Activated CD8-positive, alpha-beta T cell treated with anti-CD3 and anti-CD28 coated beads for 36 hours (primary cell): ENCODE data around the gene TGFB2. TPM values are rescaled to one million over a fixed set of nuclear protein-coding genes. Genes with fewer than 3 reads are reported as not detected.

ENCODE experiments used
- ATAC-seq: fragments of 200-7000 bp; cut with Tn5 transposase; one replicate; pipeline ENCODE4 v1.10.0; 2021; ENCODE audit warnings: mild to moderate bottlenecking, moderate library complexity
- CTCF ChIA-PET: fragments of 350-600 bp; sonication (Branson Sonifier 250); formaldehyde crosslinking; loops from one replicate; lab custom pipeline; 2021; ENCODE audit warnings: antibody characterized with exemption; lab: Charles Lee
- POLR2A ChIA-PET: fragments of 350-600 bp; sonication (Branson Sonifier 250); formaldehyde crosslinking; loops from one replicate; lab custom pipeline; 2021; ENCODE audit warnings: antibody characterized with exemption; lab: Charles Lee
- DNase-seq: peaks from one replicate; pipeline ENCODE4 v3.0.0-alpha.2; 2020
- H3K27ac Mint-ChIP-seq: one replicate; pipeline ENCODE4 v1.8.0; 2021; ENCODE audit warnings: mild to moderate bottlenecking, mixed read lengths
- H3K27me3 Mint-ChIP-seq: one replicate; pipeline ENCODE4 v1.8.0; 2021; ENCODE audit warnings: mixed read lengths
- H3K36me3 Mint-ChIP-seq: one replicate; pipeline ENCODE4 v1.8.0; 2021; ENCODE audit warnings: low read depth, mixed read lengths
- H3K4me1 Mint-ChIP-seq: one replicate; pipeline ENCODE4 v1.8.0; 2021; ENCODE audit warnings: low read depth, mixed read lengths
- H3K4me3 Mint-ChIP-seq: one replicate; pipeline ENCODE4 v1.8.0; 2021; ENCODE audit warnings: mild to moderate bottlenecking, moderate library complexity, mixed read lengths
- H3K9me3 Mint-ChIP-seq: one replicate; pipeline ENCODE4 v1.8.0; 2021; ENCODE audit warnings: mixed read lengths
- CTCF ChIP-seq: fragments of 200-600 bp; IDR thresholded peaks from one replicate; pipeline ENCODE4 v1.8.0; 2022; ENCODE audit warnings: antibody characterized with exemption, mild to moderate bottlenecking
- intact Hi-C: fragments of 100-400 bp; cut with micrococcal nuclease; formaldehyde crosslinking; loops from one replicate; pipeline ENCODE4 v1.10.0; 2022
- total RNA-seq, 2 experiments: library from RNA; stranded (reverse); gene quantifications; one replicate each; pipeline ENCODE4 v1.2.3, GENCODE V29; 2021

Gene TGFB2
- total RNA-seq, 2 experiments from 2014 or later, result not detected

DNA sequence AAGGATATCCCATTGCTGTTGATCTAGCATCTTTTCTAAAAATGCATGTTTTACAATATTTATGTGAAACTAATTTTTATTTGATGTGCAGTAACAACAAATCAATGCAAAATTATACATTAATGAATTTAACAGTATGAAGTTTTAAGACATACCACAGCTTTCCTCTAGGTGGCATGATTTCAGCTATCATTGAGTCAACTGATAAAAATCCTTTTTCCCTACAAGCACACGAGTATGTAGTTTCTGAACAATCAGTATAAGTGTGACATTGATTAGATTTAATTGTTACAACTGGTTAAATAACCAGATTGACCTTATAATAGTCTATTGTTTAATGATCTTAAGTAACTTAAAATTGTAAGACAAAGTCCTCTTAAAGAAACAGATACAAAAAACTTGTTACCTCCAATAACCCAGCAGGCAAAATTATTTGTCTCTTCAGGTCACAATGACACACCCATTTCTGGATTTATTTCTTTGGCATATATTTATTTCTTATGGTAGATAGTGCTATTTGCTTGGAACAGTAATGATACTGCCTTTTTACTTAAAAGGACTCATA lies 5.8 kb upstream of the TGFB2 start:
- ATAC-seq (no peak), DNase-seq (no peak)
- Mint-ChIP-seq H3K4me1 (no peaks in the 10 kb centered on the region), H3K36me3 (peaks cover 13% of the 10 kb centered on the region), H3K27me3 (peaks cover 8% of the 10 kb centered on the region), H3K4me3 (no peak overlapping the region), H3K27ac (no peak overlapping the region), H3K9me3 (no peaks in the 10 kb centered on the region)
- CTCF ChIA-PET, result interaction anchor here (0.7 to 2.1 kb wide), 11 partner anchors 9 to 204 kb away, joined by 3 to 10 read pairs (median 4); no protein-coding TSS in a partner anchor
- POLR2A ChIA-PET, result no interaction called here
- intact Hi-C loops, result loop anchor here (1.0 kb wide), 1 partner anchor 182 kb away; no protein-coding TSS in a partner anchor
- TF ChIP-seq CTCF, result peak; percentile 74

- ATAC-seq (no peak), DNase-seq (no peak)
- Mint-ChIP-seq H3K27me3 (peaks cover 12% of the 10 kb centered on the region), H3K4me1 (peaks cover 4% of the 10 kb centered on the region), H3K27ac (no peak overlapping the region), H3K9me3 (no peaks in the 10 kb centered on the region), H3K36me3 (peaks cover 11% of the 10 kb centered on the region), H3K4me3 (no peak overlapping the region)
- POLR2A ChIA-PET, result no interaction called here
- CTCF ChIA-PET, result interaction anchor here (1.0 kb wide), 1 partner anchor 43 kb away, joined by 3 read pairs; no protein-coding TSS in a partner anchor
- no peak for TF ChIP-seq CTCF
- intact Hi-C loops, result no loop called here
Observed at GRCh38 chr1:218341325-218341724, 3.8 kb upstream of the TGFB2 start.

GRCh38 chr1:218342091-218342490 lies 3.0 kb upstream of the TGFB2 start:
- Mint-ChIP-seq H3K4me3 (no peak overlapping the region), H3K4me1 (peaks cover 12% of the 10 kb centered on the region), H3K9me3 (no peaks in the 10 kb centered on the region), H3K27ac (no peak overlapping the region), H3K27me3 (peaks cover 20% of the 10 kb centered on the region), H3K36me3 (peaks cover 11% of the 10 kb centered on the region)
- ChIA-PET POLR2A (no interaction called here), CTCF (no interaction called here)
- intact Hi-C loops, result no loop called here
- no peak for ATAC-seq
- no peak for TF ChIP-seq CTCF
- no peak for DNase-seq

DNA sequence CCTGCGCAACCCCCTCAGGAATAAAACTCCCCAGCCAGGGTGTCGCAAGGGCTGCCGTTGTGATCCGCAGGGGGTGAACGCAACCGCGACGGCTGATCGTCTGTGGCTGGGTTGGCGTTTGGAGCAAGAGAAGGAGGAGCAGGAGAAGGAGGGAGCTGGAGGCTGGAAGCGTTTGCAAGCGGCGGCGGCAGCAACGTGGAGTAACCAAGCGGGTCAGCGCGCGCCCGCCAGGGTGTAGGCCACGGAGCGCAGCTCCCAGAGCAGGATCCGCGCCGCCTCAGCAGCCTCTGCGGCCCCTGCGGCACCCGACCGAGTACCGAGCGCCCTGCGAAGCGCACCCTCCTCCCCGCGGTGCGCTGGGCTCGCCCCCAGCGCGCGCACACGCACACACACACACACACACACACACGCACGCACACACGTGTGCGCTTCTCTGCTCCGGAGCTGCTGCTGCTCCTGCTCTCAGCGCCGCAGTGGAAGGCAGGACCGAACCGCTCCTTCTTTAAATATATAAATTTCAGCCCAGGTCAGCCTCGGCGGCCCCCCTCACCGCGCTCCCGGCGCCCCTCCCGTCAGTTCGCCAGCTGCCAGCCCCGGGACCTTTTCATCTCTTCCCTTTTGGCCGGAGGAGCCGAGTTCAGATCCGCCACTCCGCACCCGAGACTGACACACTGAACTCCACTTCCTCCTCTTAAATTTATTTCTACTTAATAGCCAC lies 696 bp downstream of the TGFB2 start:
- no peaks in the 10 kb centered on the region for H3K9me3 Mint-ChIP-seq
- no peak overlapping the region for H3K27ac Mint-ChIP-seq
- peak; percentile 67 for ATAC-seq
- no peak for TF ChIP-seq CTCF
- DNase-seq, result peak; percentile 44
- no peak overlapping the region for H3K4me3 Mint-ChIP-seq
- POLR2A ChIA-PET, result interaction anchor here (1.1 to 1.3 kb wide), 2 partner anchors 9 to 52 kb away, joined by 3 read pairs; no protein-coding TSS in a partner anchor
- peaks cover 20% of the 10 kb centered on the region for H3K4me1 Mint-ChIP-seq
- intact Hi-C loops, result no loop called here
- H3K27me3 Mint-ChIP-seq, result peaks cover 41% of the 10 kb centered on the region
- CTCF ChIA-PET, result interaction anchor here (1.2 to 1.4 kb wide), 2 partner anchors 16 to 18 kb away, joined by 3 to 6 read pairs; no protein-coding TSS in a partner anchor
- H3K36me3 Mint-ChIP-seq, result peaks cover 7% of the 10 kb centered on the region
